MV-4-11 (cell line): Measurements from ENCODE around the gene KRTAP16-1.
"Not testable (repeated sequence)": the region's sequence is repeated elsewhere in the genome, so short reads cannot be mapped to it uniquely, and the experiment has no call there.

Experiments
- DNase-seq: peaks from one replicate; lab custom pipeline; 2025; lab: John Stamatoyannopoulos, UW

KRTAP16-1 gene

DNA sequence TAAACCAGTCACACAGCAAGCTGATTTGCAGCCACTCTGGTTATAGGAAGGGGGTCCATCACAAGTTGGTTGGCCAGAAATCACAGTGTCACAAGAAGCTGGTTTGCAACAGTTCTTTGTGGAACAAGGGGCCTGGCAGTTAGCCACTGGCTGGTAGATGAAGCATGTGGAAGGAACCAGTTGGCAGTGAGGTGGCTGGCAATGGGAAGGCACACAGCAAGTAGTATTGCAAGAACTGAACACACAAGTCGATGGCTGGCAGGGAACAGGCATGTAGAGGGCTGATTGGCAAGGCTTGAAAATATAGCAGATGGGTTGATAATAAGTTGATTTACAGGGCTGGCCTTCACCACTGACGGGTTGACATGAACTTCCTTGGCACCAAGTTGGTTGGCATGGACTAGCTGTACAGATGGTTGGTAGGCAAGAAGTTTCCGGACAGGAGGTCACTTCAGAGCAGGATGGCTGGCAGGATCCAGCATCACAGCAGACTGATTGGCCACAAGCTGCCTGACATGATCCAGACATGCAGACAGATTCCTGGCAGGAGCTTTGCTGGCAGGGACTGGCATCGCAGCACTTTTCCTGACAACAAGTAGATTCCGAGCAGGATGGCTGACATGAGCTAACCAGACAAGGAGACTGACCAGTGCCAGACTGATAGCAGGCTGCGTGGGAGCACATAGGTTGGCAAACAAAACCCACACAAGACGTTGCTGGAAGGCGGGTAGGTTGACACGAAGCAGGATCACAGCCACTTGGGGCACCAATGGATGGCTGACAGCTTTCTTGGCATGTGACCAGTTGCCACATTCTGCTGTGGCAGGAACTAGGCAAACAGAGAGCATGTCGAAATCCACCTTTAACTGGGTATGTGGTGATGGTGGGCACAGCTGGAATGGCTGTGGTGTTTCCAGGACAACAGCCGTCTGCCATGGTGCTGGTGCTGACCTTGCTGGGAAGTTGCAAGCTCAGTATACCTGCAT lies 6.9 kb downstream of the KRTAP16-1 start, which contains the start of gene KRTAP29-1:
Gene KRTAP29-1 (minus strand): TSS at position 936 of the 986 bp plus-strand sequence. CDS start 0 bp downstream, at position 936.
- peak; percentile 68 for DNase-seq

DNA sequence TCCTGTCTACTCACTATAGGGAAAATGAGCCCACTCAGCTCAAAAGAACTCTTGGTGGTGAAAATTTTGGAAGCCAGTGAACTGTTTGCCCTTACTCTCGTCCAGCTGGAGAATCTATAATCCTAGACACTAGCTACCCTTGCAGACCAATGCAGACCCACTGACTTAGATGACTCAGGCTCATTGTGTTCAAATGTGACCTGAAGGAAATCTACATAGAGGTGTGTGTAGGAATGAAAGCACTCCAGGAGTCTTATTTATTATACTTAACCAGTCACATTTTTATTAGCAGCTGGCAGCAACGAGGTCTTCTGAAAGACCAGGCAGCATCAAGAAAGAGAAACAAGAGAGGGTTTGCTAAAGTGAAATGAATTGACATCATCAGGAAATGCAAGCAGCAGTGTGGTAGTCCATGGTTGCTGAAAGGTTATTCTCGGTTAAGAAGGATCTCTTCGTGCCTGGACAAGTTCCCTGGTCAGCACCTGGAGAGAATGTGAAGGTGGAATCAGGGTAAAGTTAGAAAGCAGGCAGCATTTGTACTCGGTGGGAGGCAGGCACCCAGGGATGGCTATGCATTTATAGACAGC lies 7.8 kb downstream of the KRTAP16-1 start:
- DNase-seq = no peak

DNA sequence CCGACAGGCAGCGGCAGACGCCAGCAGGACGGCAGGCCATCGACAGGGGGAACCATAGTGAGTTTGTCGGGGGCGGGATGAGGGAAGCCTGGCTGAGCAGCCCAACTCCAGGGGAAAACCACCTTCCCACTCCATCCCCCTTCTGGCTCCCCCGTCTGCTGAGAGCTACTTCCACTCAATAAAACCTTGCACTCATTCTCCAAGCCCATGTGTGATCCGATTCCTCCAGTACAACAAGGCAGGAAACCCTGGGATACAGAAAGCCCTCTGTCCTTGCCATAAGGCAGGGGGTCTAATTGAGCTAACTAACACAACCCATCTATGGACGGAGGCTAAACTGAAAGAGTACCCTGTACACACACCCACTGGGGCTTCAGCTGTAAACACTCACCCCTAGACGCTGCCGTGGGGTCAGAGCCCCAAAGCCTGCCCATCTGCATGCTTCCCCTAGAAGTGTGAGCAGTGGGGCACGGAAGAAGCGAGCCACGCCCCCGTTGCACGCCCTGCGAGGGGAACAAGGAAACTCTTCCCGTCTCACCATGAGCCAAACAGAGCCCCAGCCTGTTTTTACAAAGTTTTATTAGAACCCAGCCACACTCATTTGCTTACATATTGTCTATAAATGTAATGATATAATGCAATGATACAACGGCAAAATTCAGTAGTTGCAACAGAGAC lies 10.5 kb downstream of the KRTAP16-1 start:
- DNase-seq = no peak

DNA sequence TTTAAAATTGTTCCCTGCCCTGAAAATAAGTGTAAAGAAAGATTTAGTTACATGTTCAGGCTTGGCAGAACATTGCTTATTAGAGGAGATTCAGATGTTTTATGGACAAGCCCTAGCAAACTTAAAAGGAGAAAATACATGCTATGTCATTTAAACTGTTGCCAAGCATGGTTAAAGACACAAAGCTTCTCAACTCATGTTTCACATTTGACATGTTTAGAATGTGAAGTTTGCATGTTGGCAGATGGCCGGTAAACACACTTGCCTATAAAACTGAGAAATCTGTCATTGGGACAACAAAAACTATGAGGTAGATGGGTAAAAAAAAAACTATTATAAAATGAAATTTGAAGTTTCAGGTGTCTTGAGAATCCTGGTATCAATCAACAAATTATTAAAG lies 12.3 kb downstream of the KRTAP16-1 start:
- DNase-seq = no peak

DNA sequence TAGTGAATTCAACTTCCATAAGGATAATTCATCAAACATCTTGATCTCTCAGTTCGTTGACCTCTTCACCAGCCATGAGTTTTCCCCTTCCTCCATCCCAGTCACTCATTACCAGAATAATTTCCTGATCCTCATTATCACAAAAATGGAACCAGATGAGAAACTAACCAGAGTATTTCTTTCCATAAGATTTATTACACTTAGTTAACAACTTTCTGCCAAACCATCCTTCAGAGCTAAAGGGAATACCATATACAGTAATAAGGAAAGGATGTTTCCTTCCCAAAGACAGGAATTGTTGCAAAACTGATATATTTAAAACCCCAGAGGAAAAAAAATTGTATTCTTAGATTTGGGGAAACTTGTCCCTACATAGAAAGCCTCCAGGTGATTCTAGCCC lies 15.1 kb downstream of the KRTAP16-1 start:
- DNase-seq = no peak

DNA sequence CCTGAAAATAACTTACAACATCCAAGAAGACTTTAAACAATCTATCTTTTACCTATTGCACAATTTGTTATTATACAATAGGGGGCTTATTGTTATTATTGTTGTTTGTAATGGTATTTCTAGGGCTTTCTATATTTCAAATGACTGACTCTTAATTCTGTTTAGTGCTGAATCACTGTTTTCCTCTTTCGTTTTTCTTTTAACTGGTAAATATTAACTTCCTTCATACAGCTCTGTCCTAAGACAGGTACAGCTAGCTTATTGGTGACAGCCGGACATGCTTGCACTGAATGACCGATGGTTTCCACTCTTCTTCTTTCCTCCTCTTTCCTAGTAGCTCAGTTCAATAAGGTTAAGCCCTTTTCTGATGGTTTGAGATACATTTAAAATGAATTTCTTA lies 22.1 kb downstream of the KRTAP16-1 start:
- no peak for DNase-seq

DNA sequence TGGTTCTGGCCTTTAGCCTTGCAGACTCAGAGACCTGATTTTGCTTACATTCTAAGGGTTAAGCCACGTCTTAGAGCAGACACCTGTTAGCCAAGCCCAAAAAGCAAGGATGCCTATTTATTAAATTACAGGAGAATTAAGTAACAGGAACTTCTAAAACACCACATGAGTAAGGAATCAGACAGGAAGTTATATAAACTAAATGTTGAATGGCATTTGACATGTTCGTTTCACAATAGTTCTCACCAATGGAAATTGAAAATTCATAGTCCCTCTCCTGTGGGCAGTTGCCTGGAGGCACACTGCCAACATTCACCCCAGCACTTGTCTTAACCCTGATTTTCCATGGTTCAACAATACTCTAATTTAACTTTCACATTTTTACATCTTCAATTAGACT lies 24.6 kb downstream of the KRTAP16-1 start:
- DNase-seq = peak; percentile 2

DNA sequence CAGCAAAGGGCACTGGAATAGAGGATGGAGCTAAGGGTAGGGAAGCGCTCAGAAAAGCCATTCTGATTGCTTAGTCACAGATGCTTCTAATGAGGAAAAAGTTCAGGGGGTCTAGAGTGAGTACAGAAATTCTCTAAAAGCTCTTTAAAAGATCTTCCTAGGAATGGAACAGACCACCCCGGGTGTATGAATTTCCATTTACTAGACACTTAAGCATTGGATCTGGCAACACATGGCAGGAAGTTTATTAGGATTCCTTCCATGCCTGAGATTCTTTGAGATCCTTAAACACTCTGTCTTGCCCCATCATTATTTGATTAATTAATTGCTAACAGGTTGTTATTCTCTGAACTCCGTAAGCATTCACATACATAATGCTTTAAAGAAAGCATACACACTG lies 25.1 kb downstream of the KRTAP16-1 start:
- DNase-seq = no peak

DNA sequence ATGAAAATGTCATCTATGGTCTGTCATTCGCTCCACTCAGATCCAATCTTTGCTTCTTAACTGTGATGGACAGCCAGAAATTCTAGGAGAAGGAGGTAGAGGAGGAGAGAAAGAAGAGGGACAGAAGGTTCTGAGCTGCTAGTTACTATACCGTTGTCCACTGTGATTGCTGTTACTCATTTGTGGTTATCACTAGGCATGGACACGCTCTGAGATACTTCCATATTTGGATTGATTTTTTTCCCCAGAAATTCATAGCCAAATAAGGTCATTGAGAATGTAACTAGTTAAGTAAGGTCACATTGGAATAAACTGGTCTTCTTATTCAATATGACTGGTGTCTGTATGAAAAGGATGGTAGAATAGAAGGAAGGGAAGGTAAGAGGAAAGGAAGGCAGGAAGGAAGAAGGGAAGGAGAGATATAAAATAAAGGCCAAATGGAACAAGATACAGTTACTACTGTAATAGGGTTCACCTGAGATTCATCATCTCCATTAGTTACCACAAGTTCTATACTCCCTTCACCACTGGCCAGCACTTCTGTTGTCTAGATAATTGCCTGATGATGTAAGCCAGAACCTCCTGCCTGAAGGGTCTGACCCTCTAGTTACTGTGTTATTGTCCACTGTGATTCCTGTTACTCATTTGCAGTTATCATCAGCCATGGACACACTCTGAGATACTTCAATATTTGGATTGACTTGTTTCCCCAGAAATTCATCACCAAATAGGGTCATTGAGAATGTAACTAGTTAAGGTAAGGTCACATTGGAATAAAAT lies 30.7 kb downstream of the KRTAP16-1 start:
- no peak for DNase-seq

DNA sequence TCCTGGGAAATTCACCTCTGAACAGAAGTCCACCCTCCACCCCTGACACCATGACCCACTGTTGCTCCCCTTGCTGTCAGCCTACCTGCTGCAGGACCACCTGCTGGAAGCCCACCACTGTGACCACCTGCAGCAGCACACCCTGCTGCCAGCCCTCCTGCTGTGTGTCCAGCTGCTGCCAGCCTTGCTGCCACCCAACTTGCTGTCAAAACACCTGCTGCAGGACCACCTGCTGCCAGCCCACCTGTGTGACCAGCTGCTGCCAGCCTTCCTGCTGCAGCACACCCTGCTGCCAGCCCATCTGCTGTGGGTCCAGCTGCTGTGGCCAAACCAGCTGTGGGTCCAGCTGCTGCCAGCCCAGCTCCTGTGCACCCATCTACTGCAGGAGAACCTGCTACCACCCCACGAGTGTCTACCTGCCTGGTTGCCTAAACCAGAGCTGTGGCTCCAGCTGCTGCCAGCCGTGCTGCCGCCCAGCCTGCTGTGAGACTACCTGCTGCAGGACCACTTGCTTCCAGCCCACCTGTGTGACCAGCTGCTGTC lies 33.4 kb downstream of the KRTAP16-1 start, which contains the start of gene KRTAP9-7:
Gene KRTAP9-7 (plus strand): TSS at position 51 of the 543 bp plus-strand sequence. CDS start 0 bp downstream, at position 51.
- not testable (repeated sequence) for DNase-seq

DNA sequence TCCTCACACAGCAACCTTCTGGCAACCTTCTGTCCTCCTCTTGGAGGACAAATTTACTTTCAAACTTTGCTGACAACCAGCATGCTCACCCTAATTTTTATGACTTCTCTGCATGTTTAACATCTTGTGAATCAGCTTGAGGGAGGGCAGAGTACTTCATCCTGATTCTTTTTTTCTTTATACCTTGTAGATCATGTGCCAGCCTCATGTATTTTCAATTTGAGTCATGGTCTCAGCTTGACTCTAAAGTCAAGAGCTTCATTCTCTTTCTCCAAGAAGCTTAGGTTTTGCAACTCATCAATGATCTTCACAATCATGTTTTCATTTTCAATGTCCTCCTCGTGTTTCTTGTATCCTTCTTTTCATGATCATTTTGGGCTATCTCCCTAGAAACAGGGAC lies 37.3 kb downstream of the KRTAP16-1 start:
- DNase-seq = no peak

DNA sequence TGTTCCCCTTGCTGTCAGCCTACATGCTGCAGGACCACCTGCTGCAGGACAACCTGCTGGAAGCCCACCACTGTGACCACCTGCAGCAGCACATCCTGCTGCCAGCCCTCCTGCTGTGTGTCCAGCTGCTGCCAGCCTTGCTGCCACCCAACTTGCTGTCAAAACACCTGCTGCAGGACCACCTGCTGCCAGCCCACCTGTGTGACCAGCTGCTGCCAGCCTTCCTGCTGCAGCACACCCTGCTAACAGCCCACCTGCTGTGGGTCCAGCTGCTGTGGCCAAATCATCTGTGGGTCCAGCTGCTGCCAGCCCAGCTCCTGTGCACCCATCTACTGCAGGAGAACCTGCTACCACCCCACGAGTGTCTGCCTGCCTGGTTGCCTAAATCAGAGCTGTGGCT lies 37.8 kb downstream of the KRTAP16-1 start:
- not testable (repeated sequence) for DNase-seq

DNA sequence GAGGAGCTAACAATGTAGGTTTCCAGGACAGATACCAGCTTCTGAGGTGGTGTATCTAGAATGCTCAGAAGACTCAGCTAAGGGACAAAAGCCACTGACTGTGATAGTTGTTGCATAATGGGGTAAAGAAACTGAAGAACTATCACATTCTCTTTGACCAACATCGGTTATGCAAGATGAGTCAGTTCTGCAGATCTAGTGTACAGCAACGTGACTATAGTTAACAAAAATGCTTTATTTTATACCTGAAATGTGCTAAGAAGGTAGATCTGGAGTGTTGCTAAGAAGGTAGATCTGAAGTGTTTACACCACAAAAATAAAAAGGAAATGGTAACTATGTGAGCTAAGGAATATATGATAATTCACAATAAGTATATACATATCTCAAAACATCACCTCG lies 41.4 kb downstream of the KRTAP16-1 start:
- peak; percentile 52 for DNase-seq

DNA sequence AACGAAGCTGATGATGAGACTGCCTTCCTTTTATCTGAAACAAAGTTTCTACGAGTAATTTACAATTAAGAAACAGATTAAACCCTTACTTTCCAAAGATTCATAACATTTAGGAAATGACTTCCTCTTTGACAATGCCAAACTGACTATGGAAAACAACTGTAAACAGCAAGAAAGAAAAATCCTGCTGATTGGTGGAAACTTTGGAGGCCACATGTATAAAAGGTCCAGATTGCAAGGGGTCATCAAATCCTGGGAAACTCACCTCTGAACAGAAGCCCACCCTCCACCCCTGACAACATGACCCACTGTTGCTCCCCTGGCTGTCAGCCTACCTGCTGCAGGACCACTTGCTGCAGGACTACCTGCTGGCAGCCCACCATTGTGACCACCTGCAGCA lies 44.0 kb downstream of the KRTAP16-1 start, which contains the start of gene KRTAP9-6:
Gene KRTAP9-6 (plus strand): TSS at position 301 of the 400 bp plus-strand sequence. CDS start 0 bp downstream, at position 301.
- DNase-seq = no peak

DNA sequence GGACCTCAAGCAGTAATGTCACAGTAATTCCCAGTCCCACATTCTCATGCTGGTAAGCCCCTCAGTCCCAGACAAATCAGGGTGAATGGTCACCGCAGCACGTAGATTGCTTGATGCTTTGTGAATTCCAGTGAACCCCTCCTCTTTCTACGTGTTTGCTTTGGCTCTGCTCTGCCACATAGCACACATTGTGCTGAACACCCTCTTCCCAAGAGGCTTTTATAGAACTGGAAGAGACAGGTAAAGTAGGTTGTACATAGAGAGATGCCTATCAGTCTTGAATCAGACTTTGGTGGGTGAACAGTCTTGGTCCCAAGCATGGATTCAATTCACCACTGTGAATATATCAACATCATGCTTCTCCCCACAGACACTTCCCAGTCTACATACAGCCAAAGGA lies 44.5 kb downstream of the KRTAP16-1 start:
- DNase-seq = no peak

DNA sequence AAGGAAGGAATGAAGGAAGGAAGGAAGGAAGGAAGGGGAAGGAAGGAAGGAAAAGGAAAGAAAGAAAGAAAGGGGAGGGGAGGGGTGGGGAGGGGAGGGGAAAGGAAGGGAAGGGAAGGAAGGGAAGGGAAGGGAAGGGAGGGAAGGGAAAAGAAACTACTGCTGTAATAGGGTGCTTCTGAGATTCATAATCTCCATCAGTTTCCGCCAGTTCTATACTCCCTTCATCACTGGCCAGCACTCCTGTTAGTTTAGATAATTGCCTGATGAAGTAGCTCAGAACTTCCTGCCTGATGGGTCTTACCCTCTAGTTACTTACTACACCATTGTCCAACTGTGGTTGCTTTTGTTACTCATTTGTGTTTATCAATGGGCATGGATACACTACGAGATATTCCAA lies 45.9 kb downstream of the KRTAP16-1 start:
- DNase-seq = no peak

DNA sequence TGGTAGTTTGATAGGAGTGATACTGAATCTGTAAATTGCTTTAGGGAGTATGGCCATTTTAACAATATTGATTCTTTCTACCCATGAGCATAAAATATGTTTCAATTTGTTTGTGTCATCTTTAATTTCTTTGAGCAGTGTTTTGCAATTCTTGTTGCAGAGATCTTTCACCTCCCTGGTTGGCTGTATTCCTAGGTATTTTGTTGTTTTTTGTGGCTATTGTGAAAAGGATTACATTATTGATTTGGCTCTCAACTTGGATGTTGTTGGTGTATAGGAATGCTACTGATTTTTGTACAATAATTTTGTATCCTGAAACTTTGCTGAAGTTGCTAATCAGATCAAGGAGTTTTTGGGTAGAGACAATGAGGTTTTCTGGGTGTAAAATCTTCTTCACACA lies 50.7 kb downstream of the KRTAP16-1 start:
- DNase-seq = no peak
